Left lung (tissue), 10 donors: ENCODE measurements around the gene AP1M1. TPM values are rescaled to one million over a fixed set of nuclear protein-coding genes. Genes with fewer than 3 reads are reported as not detected.
A peak's percentile ranks its signal among the peaks of the same experiment; 100 is the strongest.

Experiments
- ATAC-seq: fragments of 200-7000 bp; cut with Tn5 transposase; one replicate; pipeline ENCODE4 v1.9.1; 2020; ENCODE audit warnings: moderate library complexity
- DNase-seq, 4 donors: peaks; one replicate each; pipeline ENCODE4 v3.0.0-alpha.2; 2013 to 2020
- H3K27ac ChIP-seq, 2 donors: fragments of 200-600 bp; sonication (generic) in 1 of 2; one replicate each; pipeline versions ENCODE4 v1.5.0 to v1.8.0; 2020 to 2021
- H3K27me3 ChIP-seq, 2 donors: fragments of 200-600 bp; sonication (generic) in 1 of 2; one replicate each; pipeline versions ENCODE4 v1.5.0 to v1.8.0; 2020 to 2021
- H3K36me3 ChIP-seq, 2 donors: fragments of 200-600 bp; sonication (generic) in 1 of 2; one replicate each; pipeline versions ENCODE4 v1.5.0 to v1.8.0; 2020 to 2021
- H3K4me1 ChIP-seq, 2 donors: fragments of 200-600 bp; one replicate each; pipeline ENCODE4 v1.8.0; 2021
- H3K4me3 ChIP-seq, 2 donors: fragments of 200-600 bp; sonication (generic) in 1 of 2; one replicate each; pipeline versions ENCODE4 v1.5.0 to v1.8.0; 2020 to 2021; ENCODE audit warnings: mild to moderate bottlenecking in 1 of 2
- H3K9me3 ChIP-seq, 2 donors: fragments of 200-600 bp; sonication (generic) in 1 of 2; one replicate each; pipeline versions ENCODE4 v1.5.0 to v1.8.0; 2020 to 2021
- CTCF ChIP-seq, 2 donors: fragments of 200-600 bp; sonication (generic) in 1 of 2; IDR thresholded peaks; one replicate each; pipeline versions ENCODE4 v1.5.0 to v1.8.0; 2021; ENCODE audit warnings: antibody characterized with exemption in 2 of 2
- intact Hi-C, 2 donors: fragments of 100-400 bp; cut with DNase I; formaldehyde crosslinking; loops; one replicate each; pipeline versions ENCODE4 v1.11.2 to v1.14.2; 2022
- polyA plus RNA-seq, 6 donors: library from polyadenylated mRNA; unstranded; fragments of 120-200 nt; gene quantifications; one replicate each; pipeline ENCODE4 v1.2.1, GENCODE V29; 2013; ENCODE audit not compliant: insufficient read length in 6 of 6
- total RNA-seq, 2 donors: library from RNA; stranded (reverse); fragmentation: NEBNext Ultra II Directional; extraction: Animal tissue kit (Norgen Biotek cat#: 25700); gene quantifications; one replicate each; pipeline ENCODE4 v1.2.1, GENCODE V29; 2021
- donor health status: DM: no; HTN: yes; CAD: no.
- donor health status: DM: no; HTN: no; CAD: no.

AP1M1 gene
- total and polyA plus RNA-seq, 8 donors: 51.2 to 73.9 (median 57.0) TPM

- no peaks in the 10 kb centered on the region for H3K27me3 ChIP-seq
- ATAC-seq (no peak), DNase-seq (peak in 1 of 4 donors; percentile 70)
- peaks cover 0 to 100% of the 10 kb centered on the region in 2 donors for H3K36me3 ChIP-seq
- peaks cover 0 to 6% of the 10 kb centered on the region in 2 donors for H3K9me3 ChIP-seq
- no peak overlapping the region for H3K27ac ChIP-seq
- TF ChIP-seq CTCF (IDR thresholded peaks at IDR 0.05): no peak
- H3K4me3 ChIP-seq: no peak overlapping the region
- no peaks in the 10 kb centered on the region for H3K4me1 ChIP-seq
- intact Hi-C loops: no loop called here
These were observed 29.4 kb downstream of the AP1M1 start for GRCh38 chr19:16226878-16227836.

GRCh38 chr19:16227837-16228636 is 30.3 kb downstream of the AP1M1 start:
- no peak overlapping the region for H3K4me3 ChIP-seq
- intact Hi-C loops: no loop called here
- H3K4me1 ChIP-seq: no peaks in the 10 kb centered on the region
- H3K27ac ChIP-seq: no peak overlapping the region
- H3K36me3 ChIP-seq: peaks cover 0 to 100% of the 10 kb centered on the region in 2 donors
- TF ChIP-seq CTCF (IDR thresholded peaks at IDR 0.05): no peak
- no peaks in the 10 kb centered on the region for H3K9me3 ChIP-seq
- DNase-seq (peak in 1 of 4 donors; percentile 64), ATAC-seq (no peak)
- no peaks in the 10 kb centered on the region for H3K27me3 ChIP-seq

GRCh38 chr19:16228637-16229321 is 31.1 kb downstream of the AP1M1 start:
- DNase-seq (peak in 1 of 4 donors; percentile 76), ATAC-seq (no peak)
- Histone ChIP-seq H3K4me1 (no peaks in the 10 kb centered on the region), H3K9me3 (no peaks in the 10 kb centered on the region), H3K27ac (no peak overlapping the region), H3K27me3 (no peaks in the 10 kb centered on the region), H3K4me3 (no peak overlapping the region), H3K36me3 (peaks cover 0 to 100% of the 10 kb centered on the region in 2 donors)
- TF ChIP-seq CTCF (IDR thresholded peaks at IDR 0.05): no peak
- intact Hi-C loops: no loop called here

GRCh38 chr19:16229322-16229641 is 31.6 kb downstream of the AP1M1 start:
- ATAC-seq (no peak), DNase-seq (peak in 1 of 4 donors; percentile 58)
- Histone ChIP-seq H3K36me3 (peaks cover 0 to 100% of the 10 kb centered on the region in 2 donors), H3K4me3 (no peak overlapping the region), H3K4me1 (no peaks in the 10 kb centered on the region), H3K9me3 (no peaks in the 10 kb centered on the region), H3K27me3 (no peaks in the 10 kb centered on the region), H3K27ac (no peak overlapping the region)
- intact Hi-C loops: no loop called here
- TF ChIP-seq CTCF (IDR thresholded peaks at IDR 0.05): no peak
